DOHH2 (cell line): ENCODE data around the gene METTL22.

Experiments
- EZH2phosphoT487 ChIP-seq: fragments of 200-600 bp; sonication (generic); IDR thresholded peaks from 2 replicates; pipeline ENCODE4 v1.6.1; 2017; ENCODE audit warnings: borderline replicate concordance, mild to moderate bottlenecking, antibody characterized with exemption, low read length, moderate library complexity, mixed read lengths
- TF ChIP-seq, protein P1 (sequence below): fragments of 200-600 bp; sonication (generic); IDR thresholded peaks from one replicate; pipeline ENCODE4 v1.5.1; 2014; ENCODE audit warnings: antibody characterized with exemption, mild to moderate bottlenecking, low read depth, low read length; ENCODE audit not compliant: poor library complexity, severe bottlenecking

DNA sequence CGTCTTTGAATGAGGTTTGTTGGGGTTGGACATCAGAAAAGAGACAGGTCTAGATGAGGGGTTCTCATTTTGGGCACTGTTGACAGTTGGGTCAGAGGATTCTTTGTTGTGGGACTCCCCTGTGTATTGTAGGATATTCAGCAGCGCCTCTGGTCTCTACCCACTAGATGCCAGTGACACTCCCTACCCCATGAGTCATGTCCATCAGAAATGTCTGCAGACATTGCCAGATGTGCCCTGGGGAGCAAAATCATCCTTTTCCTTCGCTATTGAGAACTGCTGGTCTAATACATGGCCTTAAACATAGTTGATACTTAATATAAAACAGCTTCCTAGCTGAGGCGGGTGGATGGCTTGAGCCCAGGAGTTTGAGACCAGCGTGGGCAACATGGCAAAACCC is 56.0 kb downstream of the METTL22 start:
- TF ChIP-seq, protein P1, sequence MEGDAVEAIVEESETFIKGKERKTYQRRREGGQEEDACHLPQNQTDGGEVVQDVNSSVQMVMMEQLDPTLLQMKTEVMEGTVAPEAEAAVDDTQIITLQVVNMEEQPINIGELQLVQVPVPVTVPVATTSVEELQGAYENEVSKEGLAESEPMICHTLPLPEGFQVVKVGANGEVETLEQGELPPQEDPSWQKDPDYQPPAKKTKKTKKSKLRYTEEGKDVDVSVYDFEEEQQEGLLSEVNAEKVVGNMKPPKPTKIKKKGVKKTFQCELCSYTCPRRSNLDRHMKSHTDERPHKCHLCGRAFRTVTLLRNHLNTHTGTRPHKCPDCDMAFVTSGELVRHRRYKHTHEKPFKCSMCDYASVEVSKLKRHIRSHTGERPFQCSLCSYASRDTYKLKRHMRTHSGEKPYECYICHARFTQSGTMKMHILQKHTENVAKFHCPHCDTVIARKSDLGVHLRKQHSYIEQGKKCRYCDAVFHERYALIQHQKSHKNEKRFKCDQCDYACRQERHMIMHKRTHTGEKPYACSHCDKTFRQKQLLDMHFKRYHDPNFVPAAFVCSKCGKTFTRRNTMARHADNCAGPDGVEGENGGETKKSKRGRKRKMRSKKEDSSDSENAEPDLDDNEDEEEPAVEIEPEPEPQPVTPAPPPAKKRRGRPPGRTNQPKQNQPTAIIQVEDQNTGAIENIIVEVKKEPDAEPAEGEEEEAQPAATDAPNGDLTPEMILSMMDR, result no peak
- TF ChIP-seq EZH2phosphoT487, result no peak
